HepG2 (cell line): ENCODE results near the gene ACOXL. TPM values are rescaled to one million over a fixed set of nuclear protein-coding genes. Genes with fewer than 3 reads are reported as not detected.

Experiments used
- ATAC-seq: fragments of 200-7000 bp; cut with Tn5 transposase; 3 replicates; pipeline ENCODE4 v1.9.1; 2020; ENCODE audit warnings: mild to moderate bottlenecking, moderate library complexity
- BruUV-seq: library from RNA; stranded (reverse); fragments of 400-500 nt; replicated peaks from 2 replicates; lab custom pipeline; 2021; lab: Mats Ljungman, UMichigan
- CTCF ChIA-PET: fragments of 300-600 bp; formaldehyde crosslinking; extraction: SDS; loops from one replicate; lab custom pipeline; 2021; ENCODE audit warnings: low total read pairs, inconsistent platforms, low intra/inter-chr PET ratio; lab: Yijun Ruan, JAX
- POLR2A ChIA-PET: fragments of 350-600 bp; sonication (Branson Sonifier 250); formaldehyde crosslinking; loops from one replicate; lab custom pipeline; 2020; ENCODE audit warnings: antibody characterized with exemption, inconsistent platforms; lab: Yijun Ruan, JAX
- DNase-seq: peaks from one replicate; pipeline ENCODE4 v3.0.0-alpha.2; 2015; ENCODE audit warnings: low spot score
- FAIRE-seq: peaks from 3 replicates; lab custom pipeline; 2011; peaks lifted over from hg19 to GRCh38; lab: Jason Lieb, UNC
- H2AFZ ChIP-seq: one replicate; pipeline ENCODE4 v1.6.1; 2011; ENCODE audit warnings: low read length, inconsistent platforms
- H3K27ac ChIP-seq: fragments of 300-600 bp; 3 replicates; pipeline ENCODE4 v1.8.0; 2011; ENCODE audit warnings: mixed run types, mild to moderate bottlenecking, mixed read lengths, low read length, inconsistent platforms; ENCODE audit not compliant: insufficient read depth; ENCODE audit errors: extremely low read length
- H3K27me3 ChIP-seq, 2 experiments: fragments of 200-600 bp in 1 of 2; 2 replicates in 1 of 2; 3 replicates in 1 of 2; pipeline versions ENCODE4 v1.6.0 to v1.8.0; 2011; ENCODE audit warnings: low read length in 2 of 2, mild to moderate bottlenecking in 2 of 2, moderate library complexity in 2 of 2, inconsistent platforms in 1 of 2; ENCODE audit not compliant: insufficient read depth in 2 of 2, control insufficient read depth in 1 of 2
- H3K36me3 ChIP-seq, 2 experiments: fragments of 200-600 bp in 1 of 2; replicated peaks in 1 of 2; 2 replicates in 1 of 2; 3 replicates in 1 of 2; pipeline versions ENCODE4 v1.5.1 to v1.8.0; 2011; ENCODE audit warnings: low read length in 2 of 2, inconsistent platforms in 1 of 2; ENCODE audit not compliant: insufficient read depth in 2 of 2, control insufficient read depth in 1 of 2
- H3K4me1 ChIP-seq: 2 replicates; pipeline ENCODE4 v1.5.1; 2012; ENCODE audit warnings: low read length, inconsistent platforms; ENCODE audit not compliant: insufficient read depth
- H3K4me2 ChIP-seq: 2 replicates; pipeline ENCODE4 v1.6.0; 2011; ENCODE audit warnings: low read depth, low read length, inconsistent platforms
- H3K4me3 ChIP-seq, 3 experiments: fragments of 200-600 bp in 1 of 3; sonication (generic), shearing (Covaris generic) in 1 of 3; replicated peaks in 1 of 3; 2 replicates each; pipeline ENCODE4 v1.5.1; 2011 to 2016; ENCODE audit warnings: low read length in 3 of 3, inconsistent platforms in 2 of 3, low read depth in 2 of 3, mild to moderate bottlenecking in 2 of 3, control low read depth in 1 of 3, mixed read lengths in 1 of 3; ENCODE audit not compliant: insufficient read depth in 1 of 3
- H3K79me2 ChIP-seq: one replicate; pipeline ENCODE4 v1.6.1; 2011; ENCODE audit warnings: low read length, inconsistent platforms; ENCODE audit not compliant: insufficient read depth
- H3K9ac ChIP-seq: 2 replicates; pipeline ENCODE4 v1.6.0; 2011; ENCODE audit warnings: mild to moderate bottlenecking, low read depth, low read length, inconsistent platforms; ENCODE audit not compliant: insufficient read depth
- H3K9me3 ChIP-seq: 2 replicates; pipeline ENCODE4 v1.5.1; 2012; ENCODE audit warnings: mild to moderate bottlenecking, low read length
- H4K20me1 ChIP-seq: 2 replicates; pipeline ENCODE4 v1.6.0; 2011; ENCODE audit warnings: inconsistent platforms, mild to moderate bottlenecking, low read length, moderate library complexity; ENCODE audit not compliant: insufficient read depth
- AKAP8 ChIP-seq: sonication (generic); formaldehyde crosslinking; IDR thresholded peaks from 2 replicates; pipeline ENCODE4 v1.5.1; 2020; ENCODE audit warnings: mild to moderate bottlenecking, missing genetic modification reagents
- EED ChIP-seq: sonication (generic); formaldehyde crosslinking; IDR thresholded peaks from 2 replicates; pipeline ENCODE4 v1.5.0; 2020; ENCODE audit warnings: mild to moderate bottlenecking, missing genetic modification reagents
- MAFF ChIP-seq: IDR thresholded peaks from 2 replicates; pipeline ENCODE4 v1.6.1; 2011; ENCODE audit warnings: low read depth, low read length, improper control_type of control experiment
- NCOA1 ChIP-seq: sonication (generic); formaldehyde crosslinking; IDR thresholded peaks from 2 replicates; pipeline ENCODE4 v1.9.0; 2021; ENCODE audit warnings: missing genetic modification reagents
- NR2F1 ChIP-seq, 2 experiments: fragments of 450-650 bp in 1 of 2; formaldehyde crosslinking in 1 of 2; IDR thresholded peaks; 2 replicates each; pipeline versions ENCODE4 v1.5.0 to v1.6.1; 2016 to 2020; ENCODE audit warnings: mild to moderate bottlenecking in 1 of 2, missing compliant biosample characterization in 1 of 2, missing genetic modification reagents in 1 of 2, moderate library complexity in 1 of 2
- PHF20 ChIP-seq: sonication (generic); formaldehyde crosslinking; IDR thresholded peaks from 2 replicates; pipeline ENCODE4 v1.5.0; 2020; ENCODE audit warnings: mild to moderate bottlenecking, missing genetic modification reagents
- RELA ChIP-seq: sonication (generic); formaldehyde crosslinking; IDR thresholded peaks from 2 replicates; pipeline ENCODE4 v1.4.0; 2020; ENCODE audit warnings: missing genetic modification reagents
- ZC3H4 ChIP-seq: sonication (generic); formaldehyde crosslinking; IDR thresholded peaks from 2 replicates; pipeline ENCODE4 v1.4.0; 2020; ENCODE audit warnings: missing genetic modification reagents, borderline replicate concordance
- ZNF468 ChIP-seq: sonication (generic); formaldehyde crosslinking; IDR thresholded peaks from 2 replicates; pipeline ENCODE4 v1.8.0; 2022; ENCODE audit warnings: mild to moderate bottlenecking, moderate library complexity, missing genetic modification reagents
- WGBS: methylation state at CpG from one replicate; pipeline ENCODE4 v1.1.6; 2017; ENCODE audit warnings: low lambda C conversion rate; 5-methylcytosine and 5-hydroxymethylcytosine counted together
- in situ Hi-C: cut with HindIII; loops from 2 replicates; pipeline ENCODE4 v1.10.0; 2017; ENCODE audit warnings: low pct_unique_long_range_greater_than_20kb; ENCODE audit not compliant: extremely low pct_ligation_motif_present
- intact Hi-C: fragments of 100-400 bp; cut with micrococcal nuclease; formaldehyde crosslinking; loops from one replicate; pipeline ENCODE4 v1.10.0; 2022; ENCODE audit not compliant: unreplicated experiment
- polyA plus RNA-seq, 8 experiments: library from polyadenylated mRNA; depleted of rRNA in 3 of 8; stranded (reverse) in 7 of 8; unstranded in 1 of 8; fragments of >200 nt; fragmentation: Illumina TruSeq in 4 of 8; extraction: Trizol in 4 of 8; gene quantifications; 2 replicates each; pipeline versions ENCODE4 v1.2.1 to v1.2.3, GENCODE V29; 2011 to 2016; ENCODE audit warnings: low read depth in 4 of 8, missing spikeins in 1 of 8, mixed read lengths in 1 of 8; ENCODE audit not compliant: insufficient read depth in 1 of 8
- total RNA-seq, 5 experiments: library from RNA; depleted of rRNA; stranded (reverse); fragments of >200 nt; fragmentation: Illumina TruSeq; extraction: Trizol; gene quantifications; 2 replicates each; pipeline ENCODE4 v1.2.3, GENCODE V29; 2016; ENCODE audit warnings: low read depth in 1 of 5
- TF ChIP-seq, protein P1 (sequence below): sonication (generic); formaldehyde crosslinking; IDR thresholded peaks from 2 replicates; pipeline ENCODE4 v1.8.0; 2022; ENCODE audit warnings: missing genetic modification reagents, mild to moderate bottlenecking, moderate library complexity, borderline replicate concordance
- TF ChIP-seq, protein P2 (sequence below): sonication (generic); formaldehyde crosslinking; IDR thresholded peaks from 2 replicates; pipeline ENCODE4; 2020; ENCODE audit warnings: missing genetic modification reagents, mild to moderate bottlenecking, borderline replicate concordance

Gene ACOXL
- total and polyA plus RNA-seq, 2 of the 13 experiments (the other 11 are each of a cell fraction or from before 2014, with no cell fraction given): not detected

DNA sequence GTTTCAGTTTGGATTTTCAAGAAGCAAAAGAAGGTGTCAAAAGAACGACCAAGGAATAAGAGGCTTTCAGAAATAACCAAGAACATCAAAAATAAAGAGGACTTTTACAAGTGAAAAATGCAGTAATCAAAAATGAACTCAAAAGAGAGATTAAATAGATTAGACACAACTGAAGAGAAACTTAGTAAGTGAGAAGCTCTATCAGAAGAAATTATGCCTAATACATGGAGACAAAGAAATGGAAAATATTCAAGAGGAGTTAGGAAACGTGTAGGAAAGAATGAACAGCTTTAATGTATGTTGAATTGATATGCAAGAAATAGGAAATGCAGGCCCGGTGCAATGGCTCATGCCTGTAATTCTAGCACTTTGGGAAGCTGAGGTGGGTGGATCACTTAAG, 145.8 kb downstream of the ACOXL start:
- H4K20me1 ChIP-seq: no peaks in the 10 kb centered on the region
- no peak overlapping the region for H2AFZ ChIP-seq
- H3K4me2 ChIP-seq: no peak overlapping the region
- in situ Hi-C loops (no loop called here), intact Hi-C loops (loop anchor here (5.0 kb wide), 1 partner anchor 1666 kb away; no protein-coding TSS in a partner anchor)
- H3K9me3 ChIP-seq: no peaks in the 10 kb centered on the region
- 7% methylated on average over 3 of the region's 3 CpGs for WGBS
- H3K79me2 ChIP-seq: no peaks in the 10 kb centered on the region
- ATAC-seq (no peak), DNase-seq (no peak), FAIRE-seq (peak; percentile 23)
- POLR2A ChIA-PET: no interaction called here
- BruUV-seq: no TSS peak
- no peaks in the 10 kb centered on the region for H3K4me1 ChIP-seq
- H3K4me3 ChIP-seq: no peak overlapping the region
- no peak overlapping the region for H3K9ac ChIP-seq
- CTCF ChIA-PET: no interaction called here
- TF ChIP-seq, protein P1, sequence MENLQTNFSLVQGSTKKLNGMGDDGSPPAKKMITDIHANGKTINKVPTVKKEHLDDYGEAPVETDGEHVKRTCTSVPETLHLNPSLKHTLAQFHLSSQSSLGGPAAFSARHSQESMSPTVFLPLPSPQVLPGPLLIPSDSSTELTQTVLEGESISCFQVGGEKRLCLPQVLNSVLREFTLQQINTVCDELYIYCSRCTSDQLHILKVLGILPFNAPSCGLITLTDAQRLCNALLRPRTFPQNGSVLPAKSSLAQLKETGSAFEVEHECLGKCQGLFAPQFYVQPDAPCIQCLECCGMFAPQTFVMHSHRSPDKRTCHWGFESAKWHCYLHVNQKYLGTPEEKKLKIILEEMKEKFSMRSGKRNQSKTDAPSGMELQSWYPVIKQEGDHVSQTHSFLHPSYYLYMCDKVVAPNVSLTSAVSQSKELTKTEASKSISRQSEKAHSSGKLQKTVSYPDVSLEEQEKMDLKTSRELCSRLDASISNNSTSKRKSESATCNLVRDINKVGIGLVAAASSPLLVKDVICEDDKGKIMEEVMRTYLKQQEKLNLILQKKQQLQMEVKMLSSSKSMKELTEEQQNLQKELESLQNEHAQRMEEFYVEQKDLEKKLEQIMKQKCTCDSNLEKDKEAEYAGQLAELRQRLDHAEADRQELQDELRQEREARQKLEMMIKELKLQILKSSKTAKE (CRISPR knock-in tag): no peak
- TF ChIP-seq ZNF468: no peak
- TF ChIP-seq NCOA1 (CRISPR knock-in tag): no peak
- TF ChIP-seq MAFF: no peak
- TF ChIP-seq, protein P2, sequence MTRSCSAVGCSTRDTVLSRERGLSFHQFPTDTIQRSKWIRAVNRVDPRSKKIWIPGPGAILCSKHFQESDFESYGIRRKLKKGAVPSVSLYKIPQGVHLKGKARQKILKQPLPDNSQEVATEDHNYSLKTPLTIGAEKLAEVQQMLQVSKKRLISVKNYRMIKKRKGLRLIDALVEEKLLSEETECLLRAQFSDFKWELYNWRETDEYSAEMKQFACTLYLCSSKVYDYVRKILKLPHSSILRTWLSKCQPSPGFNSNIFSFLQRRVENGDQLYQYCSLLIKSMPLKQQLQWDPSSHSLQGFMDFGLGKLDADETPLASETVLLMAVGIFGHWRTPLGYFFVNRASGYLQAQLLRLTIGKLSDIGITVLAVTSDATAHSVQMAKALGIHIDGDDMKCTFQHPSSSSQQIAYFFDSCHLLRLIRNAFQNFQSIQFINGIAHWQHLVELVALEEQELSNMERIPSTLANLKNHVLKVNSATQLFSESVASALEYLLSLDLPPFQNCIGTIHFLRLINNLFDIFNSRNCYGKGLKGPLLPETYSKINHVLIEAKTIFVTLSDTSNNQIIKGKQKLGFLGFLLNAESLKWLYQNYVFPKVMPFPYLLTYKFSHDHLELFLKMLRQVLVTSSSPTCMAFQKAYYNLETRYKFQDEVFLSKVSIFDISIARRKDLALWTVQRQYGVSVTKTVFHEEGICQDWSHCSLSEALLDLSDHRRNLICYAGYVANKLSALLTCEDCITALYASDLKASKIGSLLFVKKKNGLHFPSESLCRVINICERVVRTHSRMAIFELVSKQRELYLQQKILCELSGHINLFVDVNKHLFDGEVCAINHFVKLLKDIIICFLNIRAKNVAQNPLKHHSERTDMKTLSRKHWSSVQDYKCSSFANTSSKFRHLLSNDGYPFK (CRISPR knock-in tag): no peak
- TF ChIP-seq RELA (CRISPR knock-in tag): no peak
- TF ChIP-seq PHF20 (CRISPR knock-in tag): no peak
- TF ChIP-seq AKAP8 (CRISPR knock-in tag): no peak
- no peak for TF ChIP-seq EED (CRISPR knock-in tag)
- TF ChIP-seq ZC3H4: no peak
- TF ChIP-seq NR2F1 (CRISPR knock-in tag; IDR thresholded peaks at IDR 0.05): no peak
- TF ChIP-seq, all 625 proteins: peak for 0
- Histone ChIP-seq H3K27me3 (peaks cover 0 to 17% of the 10 kb centered on the region in 2 experiments; a peak in 2 of 5 replicates), H3K36me3 (no peaks in the 10 kb centered on the region), H3K27ac (no peak overlapping the region)
